HG02571 (cell line): ENCODE results near the gene SLCO4C1.

Source experiments
- ATAC-seq: cut with Tn5 transposase; IDR thresholded peaks from one replicate; pipeline ENCODE4 v1.9.1; 2021; ENCODE audit warnings: mild to moderate bottlenecking, moderate library complexity; ENCODE audit not compliant: unreplicated experiment

The SLCO4C1 gene

DNA sequence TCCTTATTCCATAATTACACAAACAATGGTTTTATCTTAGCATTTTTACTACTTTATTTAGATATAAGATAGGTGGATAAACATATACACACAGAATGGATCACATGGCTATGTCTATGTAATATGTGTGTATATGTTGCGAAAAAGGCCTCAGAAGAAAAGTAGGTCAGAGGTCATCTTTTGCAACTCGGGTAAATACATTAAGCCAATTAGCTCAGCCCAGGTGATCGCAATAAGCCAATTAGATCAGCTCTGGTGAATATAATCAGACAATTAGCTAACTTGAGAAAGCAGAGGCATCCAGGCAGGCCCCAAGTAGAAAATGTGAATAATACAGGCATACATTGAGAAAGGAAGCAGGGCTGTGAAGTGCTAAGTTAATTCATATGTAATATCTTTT is 24.3 kb downstream of the SLCO4C1 start:
- ATAC-seq, result no peak

DNA sequence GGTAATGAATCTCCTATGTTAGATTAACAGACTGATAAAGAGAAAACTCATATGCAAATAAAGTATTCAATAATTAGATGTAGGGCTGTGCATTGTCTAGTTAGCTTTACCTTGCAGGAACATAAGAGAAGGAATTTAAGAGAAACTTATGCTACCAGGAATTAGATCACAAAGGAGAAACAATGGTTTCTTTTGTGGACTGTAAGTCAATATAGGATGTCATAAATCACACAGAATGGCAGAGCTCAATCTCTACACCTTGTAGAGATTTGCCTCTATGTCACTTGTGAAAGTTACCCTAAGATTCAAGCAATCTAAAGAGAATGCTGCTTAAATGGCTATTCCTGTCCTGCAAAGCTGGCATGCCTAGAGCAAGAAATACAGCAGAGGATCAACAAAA is 26.0 kb downstream of the SLCO4C1 start:
- ATAC-seq, result no peak

- ATAC-seq, result no peak
Measured at GRCh38 chr5:102262688-102263087, 33.4 kb downstream of the SLCO4C1 start.

- ATAC-seq, result no peak
Measured at GRCh38 chr5:102249381-102249780, 46.7 kb downstream of the SLCO4C1 start.

GRCh38 chr5:102243213-102243612 is 52.9 kb downstream of the SLCO4C1 start:
- ATAC-seq, result no peak

DNA sequence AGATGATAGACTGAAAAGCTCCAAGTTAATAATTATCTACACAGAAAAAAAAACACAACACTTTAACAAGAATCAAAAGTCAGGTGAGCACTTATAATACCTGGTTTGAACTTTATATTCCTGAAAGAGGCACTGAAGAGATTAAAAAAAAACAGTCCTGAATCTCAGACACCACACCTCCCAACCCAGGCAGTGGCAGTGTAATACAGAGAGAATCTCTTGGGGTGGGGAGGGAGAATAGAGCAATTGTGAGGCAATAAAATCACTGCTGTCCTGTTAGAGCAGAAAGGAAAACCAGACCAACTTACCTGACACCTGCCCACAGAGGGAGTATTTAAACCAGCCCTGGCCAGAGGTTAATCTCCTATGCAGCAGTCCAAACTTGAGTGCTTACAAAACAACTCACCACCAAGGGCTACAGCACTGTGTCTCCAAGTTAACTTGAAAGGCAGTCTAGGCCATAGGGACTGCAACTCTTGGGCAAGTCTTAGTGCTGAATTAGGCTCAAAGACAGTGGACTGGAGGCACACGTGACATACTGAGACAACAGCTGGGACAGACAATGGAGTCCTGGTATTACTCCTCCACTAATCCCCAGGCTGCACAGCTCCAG is 54.2 kb downstream of the SLCO4C1 start:
- ATAC-seq, result no peak

GRCh38 chr5:102231693-102232619 is 64.1 kb downstream of the SLCO4C1 start:
- peak; percentile 63 for ATAC-seq

GRCh38 chr5:102229685-102230084 is 66.4 kb downstream of the SLCO4C1 start:
- ATAC-seq, result no peak

GRCh38 chr5:102226321-102226720 is 69.8 kb downstream of the SLCO4C1 start:
- ATAC-seq, result no peak

DNA sequence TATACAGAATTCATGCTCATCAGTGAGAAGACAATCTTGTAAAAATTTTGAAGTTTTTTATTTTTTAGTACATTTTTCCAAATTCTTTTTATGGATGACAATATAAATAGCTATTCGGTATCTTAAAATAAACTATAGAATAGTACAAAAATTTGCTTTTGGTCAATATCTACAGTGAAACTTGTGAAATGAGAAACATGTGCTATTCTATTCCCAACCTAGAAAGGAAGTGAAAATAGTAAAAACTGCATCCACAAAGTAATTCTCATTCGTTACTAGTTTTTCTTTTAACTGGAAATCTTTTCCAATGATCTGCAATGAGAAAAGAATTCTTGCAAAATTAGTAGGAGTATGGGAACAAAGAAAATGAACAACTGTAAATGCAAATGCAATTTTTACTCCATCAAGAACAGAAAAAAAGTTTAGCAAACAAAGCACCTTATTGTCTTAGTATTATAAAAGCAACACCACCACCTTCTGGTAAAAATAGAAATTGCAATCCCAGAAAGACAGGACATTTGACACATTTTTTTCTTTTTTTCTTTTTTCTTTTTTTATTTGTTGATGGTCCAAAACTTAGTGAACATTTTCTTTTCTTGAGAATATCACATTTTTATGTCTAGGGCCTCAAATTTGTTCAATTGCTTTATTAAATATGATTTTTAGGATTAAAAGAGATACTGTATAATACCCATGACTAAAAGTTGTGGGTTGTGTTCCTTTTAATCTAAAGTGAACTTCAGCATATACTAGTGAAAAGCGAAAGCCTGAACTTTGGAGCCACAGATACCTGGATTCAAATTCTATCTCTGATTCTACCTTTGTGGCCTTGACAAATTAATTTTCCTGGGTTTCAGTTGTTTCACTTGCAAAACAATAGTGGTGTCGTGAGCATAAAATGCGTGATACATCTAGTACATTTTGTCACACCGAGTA is 72.3 kb downstream of the SLCO4C1 start:
- ATAC-seq, result no peak

- ATAC-seq, result no peak
Measured at GRCh38 chr5:102222772-102223171, 73.3 kb downstream of the SLCO4C1 start.

GRCh38 chr5:102221949-102222348 is 74.1 kb downstream of the SLCO4C1 start:
- no peak for ATAC-seq

DNA sequence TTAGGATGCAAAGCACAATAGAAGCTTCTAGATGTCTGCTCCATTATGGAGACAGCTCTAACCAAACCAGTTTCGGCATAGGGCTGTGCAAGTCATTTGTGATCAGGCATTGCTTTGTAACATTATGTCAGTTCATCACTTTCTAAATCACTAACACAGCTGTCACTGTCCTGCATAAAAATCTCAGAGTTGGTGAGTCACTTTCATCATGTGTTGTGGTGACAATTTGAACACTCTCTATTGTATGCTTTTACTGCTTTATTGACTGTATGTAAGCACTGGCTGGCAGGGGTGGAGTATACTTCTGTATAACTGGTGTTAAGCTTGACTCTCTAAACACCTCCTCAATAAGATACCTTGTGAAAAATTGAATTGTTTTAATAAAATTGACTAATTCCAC is 77.9 kb downstream of the SLCO4C1 start:
- no peak for ATAC-seq

DNA sequence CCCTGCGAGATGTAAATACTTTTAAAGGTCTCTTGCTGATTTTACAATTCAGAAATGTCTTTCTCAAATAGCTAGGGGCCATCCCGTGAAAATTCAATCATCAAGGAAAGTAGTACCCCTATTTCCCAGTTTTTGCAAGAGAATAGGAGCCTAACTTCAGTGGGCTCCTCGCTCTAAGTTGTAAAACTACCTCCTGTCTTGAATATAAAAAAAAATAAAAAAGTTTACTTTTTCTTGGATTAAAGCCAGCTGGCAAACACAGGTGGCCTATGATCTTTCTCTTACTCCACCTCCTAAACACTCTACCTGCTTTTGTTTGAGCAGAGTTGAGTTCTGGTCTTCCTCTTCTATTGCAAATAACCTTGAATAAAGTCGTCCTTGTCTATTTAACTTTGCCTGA is 79.4 kb downstream of the SLCO4C1 start:
- ATAC-seq, result no peak

- ATAC-seq, result no peak
Measured at GRCh38 chr5:102211165-102211564, 84.9 kb downstream of the SLCO4C1 start.

DNA sequence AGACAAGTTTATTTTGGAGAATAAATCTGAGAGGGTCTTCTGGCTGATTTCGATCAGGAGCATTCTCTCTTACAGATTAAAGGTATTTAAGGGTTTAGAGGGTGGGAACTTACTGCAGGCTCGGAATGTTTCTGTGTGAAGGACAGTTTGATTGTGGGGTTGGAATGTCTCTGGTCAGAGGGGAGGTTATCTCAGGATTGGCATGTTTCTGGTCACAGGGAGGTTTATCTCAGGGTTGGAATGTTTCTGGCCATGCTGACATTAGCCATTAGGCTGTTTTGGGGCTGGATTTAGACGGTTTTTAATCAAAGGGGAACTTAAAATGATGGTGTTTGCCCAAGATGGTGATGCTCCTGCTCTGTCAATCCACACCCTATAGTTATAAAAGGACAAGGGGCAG is 95.2 kb downstream of the SLCO4C1 start:
- no peak for ATAC-seq

DNA sequence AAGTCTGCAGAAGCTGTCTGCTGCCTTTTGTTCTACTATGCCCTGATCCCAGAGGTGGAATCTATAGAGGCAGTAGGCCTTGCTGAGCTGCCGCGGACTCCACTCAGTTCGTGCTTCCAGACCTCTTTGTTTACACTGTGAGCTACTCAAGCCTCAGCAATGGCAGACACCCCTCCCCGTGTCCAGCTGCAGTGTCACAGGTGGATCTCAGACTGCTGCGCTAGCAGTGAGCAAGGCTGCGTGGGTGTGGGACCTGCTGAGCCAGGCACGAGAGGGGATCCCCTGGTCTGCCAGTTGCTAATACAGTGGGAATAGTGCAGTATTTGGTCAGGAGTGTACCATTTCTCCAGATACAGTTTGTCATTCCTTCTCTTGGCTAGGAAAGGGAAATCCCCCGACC is 99.6 kb downstream of the SLCO4C1 start:
- no peak for ATAC-seq
